Upper lobe of right lung (tissue), 1 donor: Measurements from ENCODE around the gene CORO2A. TPM values are rescaled to one million over a fixed set of nuclear protein-coding genes. Genes with fewer than 3 reads are reported as not detected.

Experiments
- ATAC-seq: fragments of 200-7000 bp; cut with Tn5 transposase; one replicate; pipeline ENCODE4 v1.9.1; 2020; ENCODE audit warnings: mild to moderate bottlenecking, moderate library complexity
- DNase-seq: peaks from one replicate; pipeline ENCODE4 v3.0.0-alpha.2; 2020
- H3K27ac ChIP-seq: fragments of 200-600 bp; one replicate; pipeline ENCODE4 v1.8.0; 2022
- H3K27me3 ChIP-seq: fragments of 200-600 bp; one replicate; pipeline ENCODE4 v1.8.0; 2022; ENCODE audit warnings: mild to moderate bottlenecking
- H3K36me3 ChIP-seq: fragments of 200-600 bp; one replicate; pipeline ENCODE4 v1.8.0; 2022
- H3K4me1 ChIP-seq: fragments of 200-600 bp; one replicate; pipeline ENCODE4 v1.8.0; 2022
- H3K4me3 ChIP-seq: fragments of 200-600 bp; one replicate; pipeline ENCODE4 v1.8.0; 2022; ENCODE audit warnings: mild to moderate bottlenecking
- H3K9me3 ChIP-seq: fragments of 200-600 bp; one replicate; pipeline ENCODE4 v1.8.0; 2022
- intact Hi-C: fragments of 100-400 bp; cut with DNase I; formaldehyde crosslinking; loops from one replicate; pipeline ENCODE4 v1.11.0; 2022
- total RNA-seq: library from RNA; stranded (reverse); fragmentation: NEBNext Ultra II Directional; extraction: Animal tissue kit (Norgen Biotek cat#: 25700); gene quantifications from one replicate; pipeline ENCODE4 v1.2.1, GENCODE V29; 2021
- TF ChIP-seq, protein P1 (sequence below): fragments of 200-600 bp; IDR thresholded peaks from one replicate; pipeline ENCODE4 v1.8.0; 2022; ENCODE audit warnings: antibody characterized with exemption
- donor health status: DM: no; HTN: yes; CAD: no; lungs with severe emphysema.

CORO2A gene
- total RNA-seq, 1 donor from 2014 or later: 20.0 TPM

DNA sequence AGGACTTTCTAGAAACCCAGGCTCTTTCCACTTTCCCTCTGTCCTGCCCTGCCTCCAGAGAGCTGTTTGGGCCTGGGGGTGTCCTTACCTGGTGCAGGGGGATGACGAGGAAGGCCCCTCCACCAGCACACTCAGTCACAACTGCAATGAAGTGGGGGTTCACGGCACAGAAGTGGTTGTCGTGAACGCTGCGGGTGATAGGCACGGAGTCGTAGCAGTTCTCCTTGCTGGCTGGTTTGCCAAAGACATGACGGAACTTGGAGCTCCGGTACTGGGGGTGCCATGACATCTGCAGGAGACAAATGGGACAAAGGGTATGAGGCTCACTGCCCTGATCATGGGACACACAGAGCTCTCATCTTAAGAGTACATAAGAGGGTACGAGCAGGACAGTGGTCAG, 35.1 kb downstream of the CORO2A start:
- DNase-seq (peak; percentile 58), ATAC-seq (no peak)
- no peaks in the 10 kb centered on the region for H3K27me3 ChIP-seq
- H3K4me3 ChIP-seq: no peak overlapping the region
- no peak overlapping the region for H3K27ac ChIP-seq
- intact Hi-C loops: no loop called here
- H3K9me3 ChIP-seq: no peaks in the 10 kb centered on the region
- H3K4me1 ChIP-seq: peaks cover 3% of the 10 kb centered on the region
- TF ChIP-seq, protein P1, sequence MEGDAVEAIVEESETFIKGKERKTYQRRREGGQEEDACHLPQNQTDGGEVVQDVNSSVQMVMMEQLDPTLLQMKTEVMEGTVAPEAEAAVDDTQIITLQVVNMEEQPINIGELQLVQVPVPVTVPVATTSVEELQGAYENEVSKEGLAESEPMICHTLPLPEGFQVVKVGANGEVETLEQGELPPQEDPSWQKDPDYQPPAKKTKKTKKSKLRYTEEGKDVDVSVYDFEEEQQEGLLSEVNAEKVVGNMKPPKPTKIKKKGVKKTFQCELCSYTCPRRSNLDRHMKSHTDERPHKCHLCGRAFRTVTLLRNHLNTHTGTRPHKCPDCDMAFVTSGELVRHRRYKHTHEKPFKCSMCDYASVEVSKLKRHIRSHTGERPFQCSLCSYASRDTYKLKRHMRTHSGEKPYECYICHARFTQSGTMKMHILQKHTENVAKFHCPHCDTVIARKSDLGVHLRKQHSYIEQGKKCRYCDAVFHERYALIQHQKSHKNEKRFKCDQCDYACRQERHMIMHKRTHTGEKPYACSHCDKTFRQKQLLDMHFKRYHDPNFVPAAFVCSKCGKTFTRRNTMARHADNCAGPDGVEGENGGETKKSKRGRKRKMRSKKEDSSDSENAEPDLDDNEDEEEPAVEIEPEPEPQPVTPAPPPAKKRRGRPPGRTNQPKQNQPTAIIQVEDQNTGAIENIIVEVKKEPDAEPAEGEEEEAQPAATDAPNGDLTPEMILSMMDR: no peak
- H3K36me3 ChIP-seq: no peaks in the 10 kb centered on the region

DNA sequence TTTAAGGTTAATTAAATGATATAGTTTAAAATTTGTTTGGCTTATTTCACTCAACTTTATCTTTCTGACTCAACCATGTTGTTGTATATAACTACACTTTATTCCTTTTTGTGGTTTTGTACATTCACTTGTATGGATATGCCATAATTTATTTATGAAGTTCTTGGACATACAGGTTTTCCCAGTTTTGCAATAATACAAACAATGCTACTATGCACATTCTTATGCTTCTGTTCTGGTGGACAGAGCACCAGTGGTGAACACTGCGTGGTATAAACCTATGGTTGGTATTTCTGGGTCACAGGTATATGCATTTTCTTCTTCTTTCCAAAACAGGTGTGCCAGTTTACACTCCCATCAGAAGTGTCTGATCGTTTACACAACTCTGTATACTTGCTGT, 37.8 kb downstream of the CORO2A start:
- Histone ChIP-seq H3K36me3 (no peaks in the 10 kb centered on the region), H3K9me3 (no peaks in the 10 kb centered on the region), H3K27ac (no peak overlapping the region), H3K4me1 (peaks cover 11% of the 10 kb centered on the region), H3K27me3 (no peaks in the 10 kb centered on the region), H3K4me3 (no peak overlapping the region)
- DNase-seq: no peak
- TF ChIP-seq, protein P1: no peak
- ATAC-seq: no peak
- intact Hi-C loops: no loop called here

DNA sequence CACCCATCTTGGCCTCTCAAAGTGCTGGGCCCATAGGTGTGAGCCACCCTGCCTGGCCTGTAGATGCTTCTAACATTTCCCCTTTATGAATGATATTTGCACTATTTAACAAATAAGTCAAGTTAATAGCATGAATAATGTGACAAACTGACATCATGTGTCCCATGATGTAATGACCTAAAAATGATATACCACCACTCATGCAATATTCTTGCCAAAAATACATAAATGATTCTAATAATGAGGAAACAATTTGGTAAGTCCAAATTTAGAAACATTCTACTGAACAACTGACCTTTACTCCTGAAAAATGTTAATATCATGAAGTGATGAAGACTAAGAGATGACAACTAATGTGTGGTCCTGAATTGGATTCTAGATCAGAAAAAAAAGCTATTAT, 39.9 kb downstream of the CORO2A start:
- Histone ChIP-seq H3K9me3 (no peaks in the 10 kb centered on the region), H3K4me1 (peaks cover 8% of the 10 kb centered on the region), H3K4me3 (no peak overlapping the region), H3K27ac (no peak overlapping the region), H3K36me3 (no peaks in the 10 kb centered on the region), H3K27me3 (no peaks in the 10 kb centered on the region)
- intact Hi-C loops: no loop called here
- DNase-seq (no peak), ATAC-seq (no peak)
- TF ChIP-seq, protein P1: no peak

DNA sequence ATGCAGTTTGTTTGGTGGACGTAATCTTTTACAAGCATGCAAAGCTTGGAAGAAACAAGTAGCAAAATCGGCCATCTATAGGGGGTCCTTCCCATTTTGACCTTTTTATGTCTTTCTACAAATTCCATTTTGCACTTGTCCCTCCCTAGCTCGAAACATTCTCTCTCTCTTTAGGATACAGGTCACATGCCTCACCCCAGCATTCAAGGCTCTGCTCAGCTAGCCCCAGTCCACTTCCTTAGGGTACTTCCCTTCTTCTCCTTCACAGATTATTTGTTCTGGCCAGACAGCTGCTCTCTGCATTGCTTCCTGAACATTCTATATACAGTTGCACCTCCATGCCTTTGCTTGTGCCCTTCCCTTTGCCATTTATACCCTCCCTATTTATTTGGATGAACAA, 41.7 kb downstream of the CORO2A start:
- peaks cover 13% of the 10 kb centered on the region for H3K4me1 ChIP-seq
- H3K36me3 ChIP-seq: no peaks in the 10 kb centered on the region
- no peaks in the 10 kb centered on the region for H3K9me3 ChIP-seq
- TF ChIP-seq, protein P1: no peak
- peak; percentile 40 for ATAC-seq
- no peak overlapping the region for H3K4me3 ChIP-seq
- no peak for DNase-seq
- no peaks in the 10 kb centered on the region for H3K27me3 ChIP-seq
- intact Hi-C loops: no loop called here
- peak overlapping the region; percentile 47 for H3K27ac ChIP-seq

DNA sequence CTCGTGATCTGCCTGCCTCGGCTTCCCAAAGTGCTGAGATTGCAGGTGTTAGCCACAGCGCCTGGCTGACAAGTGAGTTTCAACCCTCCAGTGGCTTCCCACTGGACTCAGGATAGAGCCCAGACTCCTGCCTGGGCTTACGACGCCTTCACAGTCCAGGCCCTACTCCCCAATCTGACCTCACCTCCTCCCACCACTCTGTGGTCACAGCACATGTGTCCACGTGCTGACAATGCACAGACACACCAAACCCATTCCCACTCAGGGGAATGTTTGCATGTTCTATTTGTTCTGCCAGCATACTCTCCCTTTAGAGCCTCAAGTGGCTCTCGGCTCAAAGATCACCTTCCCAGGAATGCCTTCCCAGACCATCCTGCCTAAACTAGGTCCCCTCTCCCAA, 42.3 kb downstream of the CORO2A start:
- TF ChIP-seq, protein P1: no peak
- H3K27ac ChIP-seq: peak overlapping the region; percentile 47
- DNase-seq: peak; percentile 67
- no peaks in the 10 kb centered on the region for H3K9me3 ChIP-seq
- H3K4me1 ChIP-seq: peaks cover 13% of the 10 kb centered on the region
- no peaks in the 10 kb centered on the region for H3K27me3 ChIP-seq
- intact Hi-C loops: no loop called here
- peak; percentile 64 for ATAC-seq
- H3K4me3 ChIP-seq: no peak overlapping the region
- H3K36me3 ChIP-seq: no peaks in the 10 kb centered on the region

DNA sequence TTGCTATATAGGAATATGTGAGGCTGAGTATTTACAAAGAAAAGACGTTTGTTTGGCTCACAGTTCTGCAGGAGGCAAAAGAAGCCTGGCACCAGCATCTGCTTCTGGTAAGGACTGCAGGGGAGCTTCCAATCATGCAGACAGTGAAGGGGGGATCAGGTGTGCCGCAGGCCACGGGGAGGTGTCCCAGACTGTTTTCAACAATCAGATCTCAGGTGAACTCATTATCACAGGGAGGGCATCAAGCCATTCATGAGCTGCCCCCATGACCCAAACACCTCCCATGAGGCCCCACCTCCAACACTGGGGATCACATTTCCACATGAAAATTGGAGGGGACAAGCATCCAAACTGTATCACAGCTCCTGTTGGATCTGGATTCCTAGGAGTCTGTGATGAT, 43.0 kb downstream of the CORO2A start:
- H3K27me3 ChIP-seq: no peaks in the 10 kb centered on the region
- TF ChIP-seq, protein P1: no peak
- no peaks in the 10 kb centered on the region for H3K36me3 ChIP-seq
- DNase-seq (peak; percentile 34), ATAC-seq (no peak)
- peaks cover 13% of the 10 kb centered on the region for H3K4me1 ChIP-seq
- no peaks in the 10 kb centered on the region for H3K9me3 ChIP-seq
- no peak overlapping the region for H3K27ac ChIP-seq
- H3K4me3 ChIP-seq: no peak overlapping the region
- intact Hi-C loops: no loop called here
